Glutamatergic neuron (in vitro differentiated cells): ENCODE results near the gene KIF15. TPM values are rescaled to one million over a fixed set of nuclear protein-coding genes. Genes with fewer than 3 reads are reported as not detected.

Source experiments
- DNase-seq: peaks from one replicate; pipeline ENCODE4 v3.0.0; 2022
- H3K27ac Mint-ChIP-seq: one replicate; pipeline ENCODE4 v1.8.0; 2020; ENCODE audit warnings: mild to moderate bottlenecking, mixed read lengths, inconsistent platforms; ENCODE audit not compliant: unreplicated experiment
- H3K27me3 Mint-ChIP-seq: one replicate; pipeline ENCODE4 v1.8.0; 2020; ENCODE audit warnings: mild to moderate bottlenecking, moderate library complexity, mixed read lengths, inconsistent platforms; ENCODE audit not compliant: unreplicated experiment
- H3K36me3 Mint-ChIP-seq: one replicate; pipeline ENCODE4 v1.8.0; 2020; ENCODE audit warnings: mild to moderate bottlenecking, mixed read lengths, inconsistent platforms; ENCODE audit not compliant: unreplicated experiment
- H3K4me1 Mint-ChIP-seq: one replicate; pipeline ENCODE4 v1.8.0; 2020; ENCODE audit warnings: mild to moderate bottlenecking, low read depth, mixed read lengths, inconsistent platforms; ENCODE audit not compliant: unreplicated experiment
- H3K4me3 Mint-ChIP-seq: one replicate; pipeline ENCODE4 v1.8.0; 2020; ENCODE audit warnings: mild to moderate bottlenecking, mixed read lengths, inconsistent platforms; ENCODE audit not compliant: unreplicated experiment
- H3K9me3 Mint-ChIP-seq: one replicate; pipeline ENCODE4 v1.8.0; 2020; ENCODE audit warnings: mild to moderate bottlenecking, moderate library complexity, mixed read lengths, inconsistent platforms; ENCODE audit not compliant: unreplicated experiment
- total RNA-seq: library from RNA; stranded (reverse); fragmentation: NEBNext Ultra II Directional; extraction: Animal tissue kit (Norgen Biotek cat#: 25700); gene quantifications from one replicate; pipeline ENCODE4 v1.2.1, GENCODE V29; 2021; ENCODE audit not compliant: unreplicated experiment
- TF ChIP-seq, protein P1 (sequence below): fragments of 200-600 bp; sonication (generic); IDR thresholded peaks from one replicate; pipeline ENCODE4 v1.5.0; 2021; ENCODE audit not compliant: partially characterized antibody, unreplicated experiment

Gene KIF15
- total RNA-seq, 1 donor from 2014 or later: 5.8 TPM

DNA sequence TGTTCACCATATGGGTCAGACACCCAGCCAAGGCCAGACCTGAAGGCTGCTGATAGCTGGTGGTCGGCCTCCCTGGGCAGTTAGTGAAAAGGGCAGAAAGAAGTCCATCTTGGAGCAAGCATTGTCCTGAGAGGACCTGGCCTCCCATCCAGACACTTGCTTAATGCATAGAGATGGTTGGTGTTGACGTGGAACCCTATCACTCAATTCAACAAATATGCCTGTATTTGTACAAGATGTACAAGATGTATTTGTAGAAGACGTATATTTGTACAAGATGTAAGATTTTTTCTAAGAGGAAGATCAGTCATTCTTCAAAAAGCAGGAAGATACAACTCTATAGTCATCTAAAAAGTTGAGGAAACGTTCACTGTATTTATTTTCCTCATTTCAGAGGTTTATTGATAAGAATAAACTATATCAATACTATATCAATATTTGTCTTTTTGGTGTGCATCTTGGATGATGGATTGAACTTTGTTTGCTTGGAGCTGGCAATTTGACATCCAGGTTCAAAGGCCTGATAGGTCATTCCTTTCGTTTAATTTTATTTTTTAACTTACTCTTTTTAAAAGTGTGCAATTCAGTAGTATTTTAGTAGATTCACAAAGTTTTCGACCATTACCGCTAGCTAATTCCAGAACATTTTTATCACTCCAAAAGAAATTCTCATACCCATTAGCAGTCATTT, 106.0 kb downstream of the KIF15 start:
- Mint-ChIP-seq H3K27me3 (no peaks in the 10 kb centered on the region), H3K27ac (no peak overlapping the region), H3K9me3 (peaks cover 5% of the 10 kb centered on the region), H3K36me3 (no peaks in the 10 kb centered on the region), H3K4me3 (no peak overlapping the region), H3K4me1 (peaks cover 2% of the 10 kb centered on the region)
- no peak for DNase-seq
- TF ChIP-seq, protein P1, sequence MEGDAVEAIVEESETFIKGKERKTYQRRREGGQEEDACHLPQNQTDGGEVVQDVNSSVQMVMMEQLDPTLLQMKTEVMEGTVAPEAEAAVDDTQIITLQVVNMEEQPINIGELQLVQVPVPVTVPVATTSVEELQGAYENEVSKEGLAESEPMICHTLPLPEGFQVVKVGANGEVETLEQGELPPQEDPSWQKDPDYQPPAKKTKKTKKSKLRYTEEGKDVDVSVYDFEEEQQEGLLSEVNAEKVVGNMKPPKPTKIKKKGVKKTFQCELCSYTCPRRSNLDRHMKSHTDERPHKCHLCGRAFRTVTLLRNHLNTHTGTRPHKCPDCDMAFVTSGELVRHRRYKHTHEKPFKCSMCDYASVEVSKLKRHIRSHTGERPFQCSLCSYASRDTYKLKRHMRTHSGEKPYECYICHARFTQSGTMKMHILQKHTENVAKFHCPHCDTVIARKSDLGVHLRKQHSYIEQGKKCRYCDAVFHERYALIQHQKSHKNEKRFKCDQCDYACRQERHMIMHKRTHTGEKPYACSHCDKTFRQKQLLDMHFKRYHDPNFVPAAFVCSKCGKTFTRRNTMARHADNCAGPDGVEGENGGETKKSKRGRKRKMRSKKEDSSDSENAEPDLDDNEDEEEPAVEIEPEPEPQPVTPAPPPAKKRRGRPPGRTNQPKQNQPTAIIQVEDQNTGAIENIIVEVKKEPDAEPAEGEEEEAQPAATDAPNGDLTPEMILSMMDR: no peak

DNA sequence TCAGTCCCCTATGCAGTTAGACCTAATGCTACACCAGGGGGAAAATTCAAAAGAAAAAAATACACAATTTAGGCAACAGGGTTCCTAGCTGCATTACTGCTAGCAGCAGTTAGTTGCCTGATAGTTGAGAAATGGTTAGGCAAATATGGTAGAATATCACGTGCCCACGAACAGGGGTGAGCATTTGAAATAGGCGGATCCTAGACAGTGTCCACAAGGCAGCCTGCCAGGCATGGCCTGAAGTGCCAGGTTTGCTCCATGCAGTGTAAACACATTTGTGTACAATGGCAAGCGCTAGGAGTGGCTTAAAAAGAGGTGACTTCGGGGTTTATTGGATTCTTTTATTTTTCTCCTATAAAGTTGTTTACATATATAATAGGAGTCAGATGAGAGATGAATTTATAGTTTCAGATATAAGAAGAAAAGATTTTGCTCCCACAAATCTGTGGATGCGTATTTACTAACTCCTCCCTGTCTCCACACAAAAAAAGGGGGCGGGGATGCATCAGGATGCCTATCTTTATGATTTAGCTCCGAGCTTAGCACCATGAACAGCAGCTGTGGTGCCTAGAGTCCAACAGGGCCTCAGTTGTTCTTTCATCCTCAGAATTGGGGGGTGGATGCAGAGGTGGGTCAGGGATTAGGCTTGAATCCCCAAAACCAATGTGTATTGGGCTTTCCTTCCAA, 108.9 kb downstream of the KIF15 start:
- no peak for DNase-seq
- no peak overlapping the region for H3K4me3 Mint-ChIP-seq
- H3K36me3 Mint-ChIP-seq: no peaks in the 10 kb centered on the region

DNA sequence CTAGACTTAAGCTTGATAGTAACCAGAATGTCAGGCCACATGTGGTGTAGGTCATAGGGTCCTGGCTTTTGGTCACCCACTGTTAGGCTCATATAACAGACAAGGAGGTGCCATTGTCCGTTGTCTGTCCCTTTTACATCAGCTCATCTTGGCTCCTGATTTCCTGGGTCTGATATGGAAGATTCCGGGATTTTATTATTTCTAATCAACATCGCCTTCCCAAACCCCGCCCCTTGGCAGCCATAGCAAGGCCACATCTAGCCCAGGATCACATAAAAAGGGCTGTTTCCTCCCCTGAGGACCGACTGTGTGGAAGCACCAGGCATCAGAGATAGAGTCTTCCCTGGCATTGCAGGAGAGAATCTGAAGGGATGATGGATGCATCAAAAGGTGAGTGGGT, 112.7 kb downstream of the KIF15 start, which contains the start of gene TGM4:
TSS of gene TGM4 (plus strand) at position 301 of the 400 bp plus-strand sequence. CDS start at position 372, 71 bp downstream.
- Mint-ChIP-seq H3K4me3 (no peak within 1 kb of the TSS), H3K4me1 (no peaks in the 10 kb centered on the region), H3K27me3 (no peaks in the 10 kb centered on the region), H3K36me3 (no peaks in the 10 kb centered on the region), H3K27ac (no peak within 1 kb of the TSS), H3K9me3 (no peaks in the 10 kb centered on the region)
- TF ChIP-seq, protein P1: no peak
- DNase-seq: no peak

More for the DNA sequence above, 108.9 kb downstream of the KIF15 start:
- no peaks in the 10 kb centered on the region for H3K9me3 Mint-ChIP-seq
- no peaks in the 10 kb centered on the region for H3K4me1 Mint-ChIP-seq
- H3K27ac Mint-ChIP-seq: no peak overlapping the region
- TF ChIP-seq, protein P1: no peak
- no peaks in the 10 kb centered on the region for H3K27me3 Mint-ChIP-seq

DNA sequence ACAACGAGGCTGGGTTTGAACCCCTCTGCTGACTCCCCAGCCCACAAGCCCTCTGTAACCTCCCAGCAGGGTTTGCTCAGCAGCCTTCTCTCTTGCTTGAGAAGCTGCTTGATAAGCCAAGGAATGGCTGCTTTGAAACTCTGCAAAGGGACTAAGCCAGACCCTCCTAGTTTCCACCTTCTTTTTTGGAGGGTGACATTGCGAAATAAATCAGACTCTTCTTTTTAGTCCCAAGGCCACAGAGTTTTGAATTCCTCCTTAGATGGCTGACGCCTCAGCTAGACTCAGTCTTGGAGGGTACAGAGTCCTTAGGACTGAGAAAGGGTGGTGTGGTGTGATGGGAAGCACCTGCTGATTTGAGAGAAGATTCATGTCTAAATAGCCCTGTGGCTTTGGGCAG, 114.0 kb downstream of the KIF15 start:
- no peak for DNase-seq
- H3K36me3 Mint-ChIP-seq: no peaks in the 10 kb centered on the region
- H3K4me1 Mint-ChIP-seq: no peaks in the 10 kb centered on the region
- no peak overlapping the region for H3K4me3 Mint-ChIP-seq
- TF ChIP-seq, protein P1: no peak
- peaks cover 2% of the 10 kb centered on the region for H3K27me3 Mint-ChIP-seq
- no peak overlapping the region for H3K27ac Mint-ChIP-seq
- no peaks in the 10 kb centered on the region for H3K9me3 Mint-ChIP-seq

DNA sequence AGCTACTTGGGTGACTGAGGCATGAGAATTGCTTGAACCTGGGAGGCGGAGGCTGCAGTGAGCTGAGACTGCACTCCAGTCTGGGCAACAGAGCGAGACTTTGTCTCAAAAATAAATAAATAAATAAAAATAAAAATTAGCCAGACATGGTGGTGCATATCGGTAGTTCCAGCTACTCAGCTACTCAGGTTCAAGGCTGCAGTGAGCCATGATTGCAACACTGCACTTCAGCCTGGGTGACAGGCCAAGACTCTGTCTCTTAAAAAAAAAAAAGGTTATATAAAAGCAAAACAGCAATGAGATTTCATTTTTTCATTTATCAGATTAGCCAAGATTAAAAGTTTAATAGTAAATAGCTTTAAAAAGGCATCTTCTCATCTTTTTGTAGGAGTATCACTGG, 115.7 kb downstream of the KIF15 start:
- peaks cover 3% of the 10 kb centered on the region for H3K27me3 Mint-ChIP-seq
- TF ChIP-seq, protein P1: no peak
- no peaks in the 10 kb centered on the region for H3K36me3 Mint-ChIP-seq
- no peak for DNase-seq
- no peak overlapping the region for H3K4me3 Mint-ChIP-seq
- H3K4me1 Mint-ChIP-seq: no peaks in the 10 kb centered on the region
- H3K9me3 Mint-ChIP-seq: no peaks in the 10 kb centered on the region
- H3K27ac Mint-ChIP-seq: no peak overlapping the region
